ENCODE data around the gene GTF2A1.
"Not testable (repeated sequence)": the region's sequence is repeated elsewhere in the genome, so short reads cannot be mapped to it uniquely, and the experiment has no call there.

The GTF2A1 gene

DNA sequence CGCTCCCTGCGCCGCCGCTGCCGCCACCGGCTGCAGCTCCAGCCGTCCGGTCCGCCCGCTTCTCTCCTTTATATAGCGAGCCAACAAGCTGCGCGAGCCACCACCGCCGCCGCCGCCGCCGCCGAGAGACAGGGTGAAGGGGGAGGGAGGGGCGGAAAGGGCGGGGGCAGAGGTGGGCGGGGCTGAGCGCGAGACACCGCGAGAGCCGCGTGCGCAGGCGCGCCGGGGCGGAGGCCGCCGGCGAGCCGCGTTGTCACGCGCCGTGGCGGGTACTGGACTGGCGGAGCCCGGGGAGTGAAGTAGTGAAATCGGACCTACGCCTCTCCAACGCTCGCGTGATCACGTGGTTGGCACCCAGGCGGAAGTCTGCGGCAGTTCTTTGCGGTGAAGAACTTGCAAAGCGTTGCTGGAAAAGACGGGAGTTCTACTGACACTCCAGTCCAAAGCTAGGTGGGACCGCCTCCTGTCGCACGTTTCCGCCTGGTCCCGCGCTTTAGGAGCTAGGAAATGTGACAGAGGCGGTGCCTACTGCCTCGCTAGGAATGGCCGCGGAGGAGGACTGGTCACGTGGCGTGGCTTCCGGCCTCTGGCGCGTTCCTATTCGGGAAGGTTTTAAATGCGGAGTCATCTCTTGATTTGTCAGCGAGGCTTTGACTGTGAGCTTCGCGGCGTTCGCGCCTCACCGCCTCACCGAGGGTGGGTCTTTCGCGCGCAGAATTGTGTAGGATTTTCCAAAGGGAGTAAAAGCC lies at the start of gene GTF2A1:
Gene GTF2A1, minus strand, starts transcription at position 130 of the 749 bp plus-strand sequence. CDS start 441 bp downstream, outside the sequence.
- peak; percentile 74 to 78 for ATAC-seq

DNA sequence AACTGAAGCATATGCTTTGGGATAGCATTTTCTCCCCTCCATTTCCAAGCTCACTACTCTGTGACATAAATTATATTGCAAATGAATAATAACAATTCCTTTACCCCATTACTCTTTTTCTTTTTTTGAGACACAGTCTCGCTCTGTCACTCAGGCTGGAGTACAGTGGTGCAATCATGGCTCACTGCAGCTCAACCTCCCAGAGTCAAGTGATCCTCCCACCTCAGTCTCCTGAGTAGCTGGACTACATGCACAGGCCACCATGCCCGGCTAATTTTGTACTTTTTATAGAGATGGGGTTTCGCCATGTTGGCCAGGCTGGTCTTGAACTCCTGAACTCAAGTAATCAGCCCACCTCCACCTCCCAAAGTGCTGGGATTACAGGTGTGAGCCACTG lies 49.2 kb upstream of the GTF2A1 start:
- ATAC-seq = no peak

DNA sequence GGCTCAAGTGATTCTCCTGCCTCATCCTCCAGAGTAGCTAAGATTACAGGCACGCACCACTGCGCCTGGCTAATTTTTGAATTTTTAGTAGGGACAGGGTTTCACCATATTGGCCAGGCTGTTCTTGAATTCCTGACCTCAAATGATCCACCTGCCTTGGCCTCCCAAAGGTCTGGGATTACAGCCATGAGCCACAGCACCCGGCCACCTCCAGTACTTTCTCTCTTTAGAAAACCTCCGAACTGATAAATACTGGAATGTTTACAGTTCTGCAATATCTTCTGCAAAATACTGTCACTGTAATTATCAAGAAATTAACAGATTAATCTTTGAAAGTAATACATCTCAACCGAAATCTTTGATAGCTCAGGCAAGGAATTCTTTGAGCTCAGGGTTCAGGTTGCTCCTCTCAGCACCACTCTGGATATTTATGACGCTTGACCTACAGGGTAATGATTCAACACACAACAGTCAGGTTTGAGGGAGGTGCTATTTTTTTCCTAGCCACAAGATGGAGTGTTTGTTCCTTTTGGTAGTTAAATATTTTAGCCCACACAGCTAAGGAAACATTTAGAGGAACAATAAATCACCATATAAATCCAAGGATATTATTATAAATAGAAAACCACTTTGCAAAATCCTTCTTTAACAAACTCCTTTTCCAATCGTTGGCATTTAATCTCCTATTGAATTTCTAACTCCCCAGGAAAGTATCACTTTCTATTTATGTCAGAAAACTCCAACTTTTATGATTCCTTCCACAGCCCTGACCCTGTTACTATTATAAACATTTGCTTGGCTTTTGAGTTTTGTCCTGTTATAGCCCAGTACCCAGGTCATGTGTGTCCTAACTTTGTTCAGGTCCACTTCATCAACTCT lies 48.6 kb upstream of the GTF2A1 start:
- peak; percentile 56 to 60 for ATAC-seq

GRCh38 chr14:81268016-81268416 lies 47.3 kb upstream of the GTF2A1 start:
- no peak for ATAC-seq

DNA sequence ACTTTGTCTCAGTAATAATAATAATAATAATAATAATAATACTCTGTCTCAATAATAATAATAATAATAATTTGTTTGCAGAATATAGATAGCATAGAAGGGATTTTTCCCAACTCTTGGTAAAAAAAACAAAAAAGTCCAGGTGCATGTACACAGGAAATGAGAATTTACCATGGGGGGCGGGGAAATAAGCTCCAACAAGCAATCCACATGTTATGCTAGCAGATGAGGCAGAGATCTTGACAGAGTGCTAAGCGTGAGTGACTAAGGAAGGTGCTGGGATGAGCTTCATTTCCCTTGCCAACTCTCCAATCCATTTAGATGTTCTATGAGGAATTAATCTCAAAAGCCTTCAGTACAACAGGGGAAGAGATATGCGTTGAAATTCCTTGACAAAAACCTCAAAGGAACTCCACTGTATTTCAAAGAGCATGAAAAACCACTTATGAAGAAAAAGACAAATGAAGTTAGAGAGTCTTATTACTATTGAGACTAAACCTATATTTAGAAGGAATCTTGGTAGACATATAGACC lies 44.9 kb upstream of the GTF2A1 start:
- no peak for ATAC-seq

DNA sequence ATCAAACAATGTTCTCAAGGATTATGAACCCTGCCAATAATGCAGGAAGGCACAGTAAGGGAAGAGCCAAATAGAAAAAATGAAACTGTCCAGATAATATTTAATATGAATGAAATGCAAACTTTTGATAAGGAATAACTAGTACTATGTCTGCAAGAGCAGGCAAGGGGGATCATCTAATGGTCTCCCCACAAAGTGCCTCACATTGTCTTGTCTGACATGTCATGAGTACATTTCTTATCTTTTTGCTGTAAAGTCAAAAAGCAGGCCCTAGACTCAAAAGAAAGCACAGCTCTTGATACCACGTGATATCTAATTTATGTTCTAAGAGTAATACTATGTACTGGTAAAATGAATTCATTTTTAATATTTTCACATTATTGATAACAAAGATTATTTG lies 43.9 kb upstream of the GTF2A1 start:
- no peak for ATAC-seq

- no peak for ATAC-seq
These were observed 43.1 kb upstream of the GTF2A1 start for GRCh38 chr14:81263777-81264410.

- no peak for ATAC-seq
These were observed 40.4 kb upstream of the GTF2A1 start for GRCh38 chr14:81261176-81261575.

- ATAC-seq = no peak
These were observed 40.0 kb upstream of the GTF2A1 start for GRCh38 chr14:81260732-81261131.

DNA sequence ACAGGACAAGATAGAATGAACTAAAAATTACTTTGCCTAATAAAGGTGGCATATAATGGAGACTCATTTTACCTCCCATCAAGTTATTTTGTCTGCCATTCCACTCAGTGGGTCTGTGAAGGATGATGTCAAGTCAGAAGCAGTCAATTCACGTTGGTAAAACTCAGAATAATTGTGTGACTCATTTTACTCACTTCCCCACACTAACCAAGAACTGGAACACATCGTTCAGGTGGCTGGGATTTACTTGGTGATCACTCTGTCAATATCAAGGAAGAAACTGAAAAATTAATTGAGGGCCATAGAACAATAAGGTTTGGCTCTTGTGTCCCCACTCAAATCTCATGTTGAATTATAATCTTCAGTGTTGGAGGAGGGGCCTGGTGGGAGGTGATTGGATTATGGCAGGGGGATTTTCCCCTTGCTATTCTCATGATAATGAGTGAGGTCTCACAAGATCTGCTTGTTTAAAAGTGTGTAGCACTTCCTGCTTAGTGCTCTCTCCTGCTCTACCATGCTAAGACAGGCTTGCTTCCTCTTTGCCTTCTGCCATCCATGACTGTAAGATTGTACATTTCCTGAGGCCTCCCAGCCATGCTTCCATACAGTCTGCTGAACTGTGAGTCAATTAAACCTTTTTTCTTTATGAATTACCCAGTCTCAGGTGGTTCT lies 35.7 kb upstream of the GTF2A1 start:
- peak in 1 of 2 donors; percentile 35 for ATAC-seq

- ATAC-seq = no peak
These were observed 31.5 kb upstream of the GTF2A1 start for GRCh38 chr14:81252278-81252677.

GRCh38 chr14:81247271-81247766 lies 26.6 kb upstream of the GTF2A1 start:
- no peak for ATAC-seq

- ATAC-seq = no peak
These were observed 25.9 kb upstream of the GTF2A1 start for GRCh38 chr14:81246461-81247270.

DNA sequence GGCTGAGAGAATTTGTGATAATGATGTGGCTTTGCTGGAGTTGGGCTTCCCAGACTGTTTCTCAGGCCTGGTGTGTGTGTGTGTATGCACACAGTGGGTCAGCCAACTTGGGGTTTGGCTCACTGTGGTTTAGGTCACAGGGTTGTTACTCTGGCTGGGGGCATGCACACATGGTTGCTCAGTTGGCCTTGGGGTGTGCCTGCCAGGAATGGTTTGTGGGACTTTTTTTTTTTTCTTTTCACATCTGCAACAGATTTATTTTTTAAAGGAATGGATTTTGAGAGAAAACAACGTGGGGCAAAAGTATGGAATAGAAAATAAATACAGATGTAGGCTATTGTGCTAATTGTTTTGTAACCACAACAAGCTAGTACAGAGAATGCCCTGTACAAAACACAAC lies 25.0 kb upstream of the GTF2A1 start:
- ATAC-seq = no peak

- not testable (repeated sequence) for ATAC-seq
These were observed 23.7 kb upstream of the GTF2A1 start for GRCh38 chr14:81244431-81244830.

GRCh38 chr14:81243499-81243898 lies 22.7 kb upstream of the GTF2A1 start:
- no peak for ATAC-seq

- ATAC-seq = not testable (repeated sequence)
These were observed 16.1 kb upstream of the GTF2A1 start for GRCh38 chr14:81236849-81237248.

GRCh38 chr14:81236138-81236537 lies 15.4 kb upstream of the GTF2A1 start:
- ATAC-seq = no peak

- peak in 1 of 2 donors; percentile 38 for ATAC-seq
These were observed 14.3 kb upstream of the GTF2A1 start for GRCh38 chr14:81235096-81235495.

- ATAC-seq = no peak
These were observed 13.5 kb upstream of the GTF2A1 start for GRCh38 chr14:81234278-81234677.

DNA sequence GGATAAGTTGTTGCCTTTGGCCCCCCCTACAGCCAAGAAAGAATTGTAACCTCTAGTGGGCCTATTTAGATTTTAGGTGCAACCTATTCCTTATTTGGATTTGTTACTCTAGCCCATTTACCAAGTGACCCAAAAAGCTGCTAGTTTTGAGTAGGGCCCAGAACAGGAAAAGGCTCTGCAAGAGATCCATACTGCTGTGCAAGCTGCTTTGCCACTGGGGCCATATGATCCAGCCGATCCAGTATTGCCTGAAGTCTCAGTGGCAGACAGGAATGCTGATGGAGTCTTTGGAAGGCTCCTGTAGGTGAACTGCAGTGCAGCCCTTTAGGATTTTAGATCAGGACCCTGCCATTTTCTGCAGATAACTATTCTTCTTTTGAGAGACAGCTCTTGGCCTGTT lies 12.9 kb upstream of the GTF2A1 start:
- ATAC-seq = no peak

Measured in activated CD4-positive, CD25-positive, alpha-beta regulatory T cell treated with anti-CD3 and anti-CD28 coated beads, Interleukin-2, amount 50 U/mL, for 24 hours (primary cell).